ENCODE results near the gene MDH1B. TPM values are rescaled to one million over a fixed set of nuclear protein-coding genes. Genes with fewer than 3 reads are reported as not detected.

Gene MDH1B
- polyA plus RNA-seq, 1 donor = 0.69 TPM

DNA sequence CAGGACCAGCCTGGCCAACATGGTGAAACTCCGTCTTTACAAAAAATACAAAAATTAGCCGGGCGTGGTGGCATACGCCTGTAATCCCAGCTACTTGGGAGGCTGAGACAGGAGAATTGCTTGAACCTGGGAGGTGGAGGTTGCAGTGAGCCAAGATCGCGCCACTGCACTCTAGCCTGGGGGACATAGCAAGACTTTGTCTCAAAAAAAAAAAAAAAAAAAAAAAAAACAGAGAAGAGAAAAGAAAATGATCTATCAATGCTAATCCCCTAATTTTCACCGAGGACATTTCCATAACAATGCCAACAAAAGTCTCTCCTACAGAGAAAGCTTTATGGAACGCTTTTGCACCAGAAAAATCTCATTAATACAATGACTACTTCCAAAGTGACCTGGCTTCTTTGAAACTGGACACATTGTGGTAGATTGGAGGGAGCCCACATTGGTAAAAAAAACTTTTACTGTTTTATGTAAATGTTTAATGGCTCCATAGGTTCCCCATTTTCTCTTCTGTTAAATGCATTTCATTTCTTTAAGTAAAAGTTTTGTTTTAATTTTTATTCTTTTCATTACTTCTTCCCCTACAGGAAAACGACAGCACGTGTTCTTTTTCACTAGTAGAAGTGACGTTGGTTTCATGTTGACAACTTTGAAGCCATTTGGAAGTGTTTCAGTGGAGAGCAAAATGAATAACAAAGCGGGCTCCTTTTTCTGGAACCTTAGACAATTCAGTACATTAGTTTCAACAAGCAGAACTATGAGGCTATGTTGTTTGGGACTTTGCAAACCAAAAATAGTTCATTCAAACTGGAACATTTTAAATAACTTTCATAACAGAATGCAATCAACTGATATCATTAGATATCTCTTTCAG, 1.2 kb upstream of the MDH1B start:
- Histone ChIP-seq H3K9me3 (ENCODE audit: control insufficient read depth, low read depth, low read length) (no peaks in the 10 kb centered on the region), H3K4me3 (ENCODE audit: low read length) (peak overlapping the region; percentile 76), H3K4me1 (ENCODE audit: control insufficient read depth, insufficient read depth, low read length) (peaks cover 4% of the 10 kb centered on the region), H3K27ac (ENCODE audit: low read length) (peak overlapping the region; percentile 69), H3K36me3 (ENCODE audit: control insufficient read depth, insufficient read depth, low read length) (peaks cover 12% of the 10 kb centered on the region), H3K27me3 (ENCODE audit: control insufficient read depth, insufficient read depth, low read length) (peaks cover 4% of the 10 kb centered on the region)
- WGBS (ENCODE audit: insufficient coverage, low lambda C conversion rate) = 93% methylated on average over 3 of the region's 12 CpGs
- DNase-seq = no peak

GRCh38 chr2:206764673-206765241, 371 bp downstream of the MDH1B start:
- H3K4me3 ChIP-seq (ENCODE audit: low read length) = peak overlapping the region; percentile 76
- H3K27me3 ChIP-seq (ENCODE audit: control insufficient read depth, insufficient read depth, low read length) = peaks cover 6% of the 10 kb centered on the region
- no CpG with 5 or more reads among the region's 18 CpGs for WGBS (ENCODE audit: insufficient coverage, low lambda C conversion rate)
- H3K9me3 ChIP-seq (ENCODE audit: control insufficient read depth, low read depth, low read length) = no peaks in the 10 kb centered on the region
- H3K27ac ChIP-seq (ENCODE audit: low read length) = no peak overlapping the region
- peaks cover 8% of the 10 kb centered on the region for H3K36me3 ChIP-seq (ENCODE audit: control insufficient read depth, insufficient read depth, low read length)
- peaks cover 4% of the 10 kb centered on the region for H3K4me1 ChIP-seq (ENCODE audit: control insufficient read depth, insufficient read depth, low read length)
- DNase-seq = no peak

DNA sequence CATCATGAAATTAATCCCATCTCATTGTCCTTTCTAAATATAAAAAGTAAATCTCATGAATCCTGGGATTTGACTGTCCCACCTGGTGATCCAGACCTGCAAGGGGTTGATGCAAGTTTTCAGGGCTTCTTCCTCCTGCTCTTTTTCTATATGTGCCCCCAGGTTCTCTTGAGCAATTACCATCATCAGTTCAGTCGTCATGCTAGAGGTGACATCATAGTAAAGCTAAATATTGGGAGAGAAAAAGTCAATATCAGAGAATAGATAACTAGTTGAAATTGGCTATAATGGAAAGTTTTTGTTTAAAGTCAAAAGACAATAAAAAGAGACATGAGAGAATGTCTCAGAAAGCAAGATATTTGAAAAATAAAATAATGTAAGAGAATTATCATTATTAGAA, 8.3 kb downstream of the MDH1B start:
- Histone ChIP-seq H3K4me1 (ENCODE audit: control insufficient read depth, insufficient read depth, low read length) (no peaks in the 10 kb centered on the region), H3K4me3 (ENCODE audit: low read length) (no peak overlapping the region), H3K27ac (ENCODE audit: low read length) (no peak overlapping the region), H3K9me3 (ENCODE audit: control insufficient read depth, low read depth, low read length) (no peaks in the 10 kb centered on the region), H3K36me3 (ENCODE audit: control insufficient read depth, insufficient read depth, low read length) (no peaks in the 10 kb centered on the region), H3K27me3 (ENCODE audit: control insufficient read depth, insufficient read depth, low read length) (peaks cover 5% of the 10 kb centered on the region)
- WGBS (ENCODE audit: insufficient coverage, low lambda C conversion rate) = no CpG with 5 or more reads among the region's 1 CpG
- DNase-seq = no peak

- no peak for DNase-seq
- Histone ChIP-seq H3K9me3 (ENCODE audit: control insufficient read depth, low read depth, low read length) (no peaks in the 10 kb centered on the region), H3K36me3 (ENCODE audit: control insufficient read depth, insufficient read depth, low read length) (no peaks in the 10 kb centered on the region), H3K27ac (ENCODE audit: low read length) (no peak overlapping the region), H3K4me3 (ENCODE audit: low read length) (no peak overlapping the region), H3K27me3 (ENCODE audit: control insufficient read depth, insufficient read depth, low read length) (no peaks in the 10 kb centered on the region), H3K4me1 (ENCODE audit: control insufficient read depth, insufficient read depth, low read length) (no peaks in the 10 kb centered on the region)
- no CpG with 5 or more reads among the region's 2 CpGs for WGBS (ENCODE audit: insufficient coverage, low lambda C conversion rate)
Measured at GRCh38 chr2:206740800-206741199, 24.3 kb downstream of the MDH1B start.

DNA sequence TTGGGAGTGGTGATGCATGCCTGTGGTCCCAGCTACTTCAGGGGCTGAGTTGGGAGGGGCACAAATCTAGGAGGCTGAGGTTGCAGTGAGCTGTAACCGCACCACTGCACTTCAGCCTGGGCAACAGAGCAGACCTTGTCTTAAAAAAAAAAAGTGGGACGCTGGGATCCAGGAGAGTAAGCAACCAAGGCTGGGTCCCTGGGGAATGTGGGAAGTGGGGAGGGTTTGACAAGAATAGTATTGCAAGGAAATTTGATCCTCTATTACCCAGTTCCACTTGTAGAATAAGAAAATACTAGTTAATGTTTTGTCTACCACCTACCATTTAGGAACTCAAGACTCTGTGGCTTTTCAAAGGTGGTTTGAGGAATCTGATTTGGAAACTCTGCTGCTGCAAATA, 25.9 kb downstream of the MDH1B start:
- Histone ChIP-seq H3K4me1 (ENCODE audit: control insufficient read depth, insufficient read depth, low read length) (no peaks in the 10 kb centered on the region), H3K27me3 (ENCODE audit: control insufficient read depth, insufficient read depth, low read length) (no peaks in the 10 kb centered on the region), H3K4me3 (ENCODE audit: low read length) (no peak overlapping the region), H3K27ac (ENCODE audit: low read length) (no peak overlapping the region), H3K9me3 (ENCODE audit: control insufficient read depth, low read depth, low read length) (no peaks in the 10 kb centered on the region), H3K36me3 (ENCODE audit: control insufficient read depth, insufficient read depth, low read length) (no peaks in the 10 kb centered on the region)
- no peak for DNase-seq
- 100% methylated on average over 1 of the region's 2 CpGs for WGBS (ENCODE audit: insufficient coverage, low lambda C conversion rate)

GRCh38 chr2:206736935-206737334, 28.2 kb downstream of the MDH1B start:
- Histone ChIP-seq H3K36me3 (ENCODE audit: control insufficient read depth, insufficient read depth, low read length) (no peaks in the 10 kb centered on the region), H3K27ac (ENCODE audit: low read length) (no peak overlapping the region), H3K4me1 (ENCODE audit: control insufficient read depth, insufficient read depth, low read length) (no peaks in the 10 kb centered on the region), H3K9me3 (ENCODE audit: control insufficient read depth, low read depth, low read length) (no peaks in the 10 kb centered on the region), H3K4me3 (ENCODE audit: low read length) (no peak overlapping the region), H3K27me3 (ENCODE audit: control insufficient read depth, insufficient read depth, low read length) (no peaks in the 10 kb centered on the region)
- DNase-seq = no peak
- WGBS (ENCODE audit: insufficient coverage, low lambda C conversion rate) = 80% methylated on average over 1 of the region's 5 CpGs

GRCh38 chr2:206733341-206733740, 31.8 kb downstream of the MDH1B start:
- H3K36me3 ChIP-seq (ENCODE audit: control insufficient read depth, insufficient read depth, low read length) = no peaks in the 10 kb centered on the region
- no CpG with 5 or more reads among the region's 2 CpGs for WGBS (ENCODE audit: insufficient coverage, low lambda C conversion rate)

GRCh38 chr2:206728277-206729199, 36.6 kb downstream of the MDH1B start:
- no CpG with 5 or more reads among the region's 7 CpGs for WGBS (ENCODE audit: insufficient coverage, low lambda C conversion rate)
- no peak overlapping the region for H3K4me3 ChIP-seq (ENCODE audit: low read length)
- H3K27ac ChIP-seq (ENCODE audit: low read length) = no peak overlapping the region
- no peaks in the 10 kb centered on the region for H3K4me1 ChIP-seq (ENCODE audit: control insufficient read depth, insufficient read depth, low read length)
- no peaks in the 10 kb centered on the region for H3K27me3 ChIP-seq (ENCODE audit: control insufficient read depth, insufficient read depth, low read length)
- no peak for DNase-seq
- H3K36me3 ChIP-seq (ENCODE audit: control insufficient read depth, insufficient read depth, low read length) = no peaks in the 10 kb centered on the region
- H3K9me3 ChIP-seq (ENCODE audit: control insufficient read depth, low read depth, low read length) = no peaks in the 10 kb centered on the region

More at GRCh38 chr2:206733341-206733740, 31.8 kb downstream of the MDH1B start:
- Histone ChIP-seq H3K9me3 (ENCODE audit: control insufficient read depth, low read depth, low read length) (no peaks in the 10 kb centered on the region), H3K4me3 (ENCODE audit: low read length) (no peak overlapping the region), H3K4me1 (ENCODE audit: control insufficient read depth, insufficient read depth, low read length) (no peaks in the 10 kb centered on the region), H3K27ac (ENCODE audit: low read length) (no peak overlapping the region), H3K27me3 (ENCODE audit: control insufficient read depth, insufficient read depth, low read length) (no peaks in the 10 kb centered on the region)
- no peak for DNase-seq

- Histone ChIP-seq H3K4me3 (ENCODE audit: low read length) (no peak overlapping the region), H3K9me3 (ENCODE audit: control insufficient read depth, low read depth, low read length) (no peaks in the 10 kb centered on the region), H3K27ac (ENCODE audit: low read length) (no peak overlapping the region), H3K4me1 (ENCODE audit: control insufficient read depth, insufficient read depth, low read length) (no peaks in the 10 kb centered on the region), H3K27me3 (ENCODE audit: control insufficient read depth, insufficient read depth, low read length) (no peaks in the 10 kb centered on the region), H3K36me3 (ENCODE audit: control insufficient read depth, insufficient read depth, low read length) (no peaks in the 10 kb centered on the region)
- 100% methylated on average over 1 of the region's 2 CpGs for WGBS (ENCODE audit: insufficient coverage, low lambda C conversion rate)
- no peak for DNase-seq
Measured at GRCh38 chr2:206727287-206727686, 37.8 kb downstream of the MDH1B start.

DNA sequence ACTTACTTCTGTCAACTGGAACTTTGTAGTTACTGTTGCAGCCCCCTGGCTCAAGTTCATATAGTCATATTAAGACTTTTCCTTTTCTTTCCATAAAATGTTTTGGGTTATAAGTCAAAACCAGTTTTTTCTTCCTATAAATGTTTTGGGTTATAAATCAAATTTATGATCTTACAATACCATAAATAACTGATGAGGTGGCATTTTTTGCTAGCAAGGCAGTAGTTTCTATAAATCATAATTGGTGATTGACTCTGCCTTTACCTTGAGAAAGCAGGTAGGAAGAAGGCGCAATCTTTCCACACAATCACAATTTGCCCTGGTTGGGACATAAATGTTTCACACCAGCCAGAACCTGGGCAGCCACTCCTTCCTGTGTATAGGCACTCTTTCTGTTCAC, 41.8 kb downstream of the MDH1B start:
- H3K36me3 ChIP-seq (ENCODE audit: control insufficient read depth, insufficient read depth, low read length) = no peaks in the 10 kb centered on the region
- no CpG with 5 or more reads among the region's 1 CpG for whole genome bisulfite sequencing (ENCODE audit: insufficient coverage, low lambda C conversion rate)
- H3K27ac ChIP-seq (ENCODE audit: low read length) = no peak overlapping the region
- H3K4me1 ChIP-seq (ENCODE audit: control insufficient read depth, insufficient read depth, low read length) = no peaks in the 10 kb centered on the region
- DNase-seq = no peak
- no peaks in the 10 kb centered on the region for H3K27me3 ChIP-seq (ENCODE audit: control insufficient read depth, insufficient read depth, low read length)
- no peak overlapping the region for H3K4me3 ChIP-seq (ENCODE audit: low read length)
- H3K9me3 ChIP-seq (ENCODE audit: control insufficient read depth, low read depth, low read length) = no peaks in the 10 kb centered on the region

All from large intestine (tissue), 3 donors.